Activated gamma-delta T cell (primary cell): Measurements from ENCODE around the gene SUSD5.
"Not testable (repeated sequence)": the region's sequence is repeated elsewhere in the genome, so short reads cannot be mapped to it uniquely, and the experiment has no call there.

Source experiments
- DNase-seq: peaks from one replicate; lab custom pipeline; 2025; lab: John Stamatoyannopoulos, UW

The SUSD5 gene

DNA sequence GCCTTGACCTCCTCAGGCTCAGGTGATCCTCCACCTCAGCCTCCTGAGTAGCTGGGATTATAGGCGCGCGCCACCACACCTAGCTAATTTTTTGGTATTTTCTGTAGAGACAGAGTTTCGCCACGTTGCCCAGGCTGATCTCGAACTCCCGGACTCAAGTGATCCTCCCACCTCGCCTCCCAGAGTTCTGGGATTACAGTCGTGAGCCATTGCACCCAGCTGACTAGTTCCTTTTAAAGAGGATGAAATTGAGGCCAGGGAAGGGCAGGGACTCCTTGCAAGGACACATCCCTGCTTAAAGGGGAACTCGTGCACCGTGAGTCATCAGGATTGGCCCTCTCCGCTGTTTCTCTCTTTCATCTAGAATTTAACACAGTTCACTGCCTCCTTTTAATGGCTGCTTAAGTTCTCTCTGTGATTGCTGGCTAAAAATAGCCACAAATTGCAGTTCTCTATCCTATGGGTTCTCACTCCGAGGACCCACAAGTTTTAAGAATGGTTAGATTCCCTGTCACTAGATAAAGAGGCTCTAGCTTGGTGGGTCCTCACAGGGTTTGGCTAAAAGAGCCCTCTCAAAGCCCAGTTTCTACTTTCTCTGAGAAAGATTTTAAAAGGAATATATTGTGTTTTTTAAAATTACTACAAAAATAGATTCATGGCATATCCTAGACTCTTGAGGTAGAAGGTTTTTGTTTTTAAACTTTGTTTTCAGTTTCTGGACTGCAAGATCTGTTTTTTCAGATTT lies 103.4 kb downstream of the SUSD5 start:
- no peak for DNase-seq

DNA sequence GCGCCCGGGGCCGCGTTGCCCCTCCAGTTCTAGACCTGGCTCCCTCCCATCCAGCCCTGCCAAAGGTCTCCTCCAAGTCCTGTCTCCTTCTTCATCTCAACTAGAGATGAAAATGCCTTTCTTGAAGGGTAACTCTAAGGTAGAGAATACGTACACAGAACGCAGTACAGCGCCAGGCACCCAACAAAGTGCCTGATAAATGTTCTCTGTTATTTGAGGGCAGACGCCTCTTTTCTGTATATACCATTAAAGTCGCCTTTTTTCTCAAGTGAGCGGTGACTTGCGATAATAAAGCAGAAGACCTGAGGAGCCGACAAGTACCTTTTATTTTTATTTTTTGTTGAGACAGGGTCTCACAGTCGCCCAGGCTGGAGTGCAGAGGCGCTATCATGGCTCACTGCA lies 104.0 kb downstream of the SUSD5 start:
- no peak for DNase-seq

- peak; percentile 79 for DNase-seq
These were observed 104.6 kb downstream of the SUSD5 start, which contains the start of gene CRTAP for GRCh38 chr3:33113772-33114621. CRTAP (plus strand) TSS chr3:33114014; CDS start chr3:33114078, 64 bp downstream.

DNA sequence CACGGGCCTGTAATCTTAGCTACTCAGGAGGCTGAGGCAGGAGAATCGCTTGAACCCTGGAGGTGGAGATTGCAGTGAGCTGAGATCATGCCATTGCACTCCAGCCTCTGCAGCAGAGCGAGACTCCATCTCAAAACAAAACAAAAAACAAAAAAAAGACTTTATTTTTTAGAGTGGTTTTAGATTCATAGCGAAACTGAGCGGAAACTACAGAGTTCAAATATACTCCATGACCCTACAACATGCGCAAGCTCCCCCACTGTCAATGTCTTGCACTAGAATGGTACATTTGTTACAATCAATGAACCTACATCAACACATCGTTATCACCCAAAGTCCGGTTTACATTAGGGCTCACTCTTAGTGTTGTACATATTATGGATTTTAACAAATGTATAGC lies 107.0 kb downstream of the SUSD5 start:
- DNase-seq, result no peak

DNA sequence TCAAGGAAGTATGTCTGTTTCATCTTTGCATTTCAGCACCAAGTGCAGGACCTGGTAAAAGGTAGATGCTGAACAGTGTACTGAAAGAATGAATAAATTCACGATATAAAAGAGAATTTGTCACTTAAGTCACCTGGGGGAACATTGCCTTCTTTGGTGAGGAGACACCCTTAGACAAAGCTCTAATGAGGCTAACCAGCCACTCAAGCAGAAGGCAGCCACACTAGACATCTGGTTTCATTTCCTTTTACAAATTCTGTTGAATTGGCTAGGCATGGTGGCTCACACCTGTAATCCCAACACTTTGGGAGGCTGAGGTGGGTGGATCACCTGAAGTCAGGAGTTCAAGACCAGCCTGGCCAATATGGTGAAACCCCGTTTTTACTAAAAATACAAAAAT lies 111.8 kb downstream of the SUSD5 start:
- not testable (repeated sequence) for DNase-seq

- DNase-seq, result no peak
These were observed 113.2 kb downstream of the SUSD5 start for GRCh38 chr3:33105341-33105948.

GRCh38 chr3:33104803-33105202 lies 113.8 kb downstream of the SUSD5 start:
- no peak for DNase-seq

DNA sequence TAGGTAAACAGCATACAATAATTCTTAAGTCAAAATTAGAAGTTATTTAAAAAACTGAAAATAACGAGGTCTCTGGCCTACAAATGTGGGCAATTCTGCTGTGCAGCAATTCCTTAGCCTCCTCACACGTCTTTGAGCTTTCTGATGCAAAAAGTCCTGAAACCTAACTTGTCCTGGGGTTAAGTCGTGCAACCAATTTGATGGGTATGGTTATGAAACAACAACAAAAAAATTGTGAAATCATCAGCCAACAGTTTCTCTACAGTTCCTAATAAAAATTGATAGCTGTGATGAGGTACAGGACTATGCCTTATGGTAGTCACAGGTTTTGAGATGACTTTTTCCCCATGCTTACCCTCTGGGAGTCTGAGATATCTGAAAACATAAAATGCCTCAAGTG lies 115.1 kb downstream of the SUSD5 start:
- no peak for DNase-seq

GRCh38 chr3:33103034-33103433 lies 115.6 kb downstream of the SUSD5 start:
- DNase-seq, result no peak

- no peak for DNase-seq
These were observed 118.4 kb downstream of the SUSD5 start for GRCh38 chr3:33100229-33100628.
